K562 (cell line): Measurements from ENCODE around the gene RAB17. TPM values are rescaled to one million over a fixed set of nuclear protein-coding genes. Genes with fewer than 3 reads are reported as not detected.

Source experiments
- ATAC-seq: fragments of 200-7000 bp; cut with Tn5 transposase; 3 replicates; pipeline ENCODE4 v1.9.1; 2020; ENCODE audit warnings: moderate library complexity
- BruUV-seq: library from RNA; stranded (reverse); fragments of 400-500 nt; replicated peaks from 2 replicates; lab custom pipeline; 2021; lab: Mats Ljungman, UMichigan
- CTCF ChIA-PET: fragments of 300-600 bp; formaldehyde crosslinking; extraction: SDS; loops from one replicate; lab custom pipeline; 2021; ENCODE audit warnings: low intra/inter-chr PET ratio; lab: Yijun Ruan, JAX
- POLR2A ChIA-PET: fragments of 300-600, 350-650 bp; sonication (Branson Sonifier 250); formaldehyde crosslinking; extraction: SDS; loops from one replicate; lab custom pipeline; 2021; ENCODE audit warnings: antibody characterized with exemption, inconsistent platforms; lab: Yijun Ruan, JAX
- DNase-seq, 4 experiments: peaks; one replicate each; pipeline versions ENCODE4 v3.0.0 to v3.0.0-alpha.2; 2011 to 2018; ENCODE audit warnings: low spot score in 3 of 4, mixed read lengths in 3 of 4; ENCODE audit errors: extremely low read depth in 1 of 4
- FAIRE-seq: peaks from 2 replicates; lab custom pipeline; 2011; peaks lifted over from hg19 to GRCh38; lab: Jason Lieb, UNC
- H2AFZ ChIP-seq: 2 replicates; pipeline ENCODE4 v1.6.0; 2011; ENCODE audit warnings: low read depth, low read length, control low read depth, inconsistent platforms
- H3K27ac ChIP-seq: fragments of 200-600 bp; 3 replicates; pipeline ENCODE4 v1.8.0; 2011; ENCODE audit warnings: low read depth, mild to moderate bottlenecking, control low read depth, inconsistent platforms, low read length, moderate library complexity, mixed read lengths; ENCODE audit errors: extremely low read depth
- H3K27me3 ChIP-seq, 2 experiments: fragments of 300-600 bp in 1 of 2; 2 replicates in 1 of 2; 3 replicates in 1 of 2; pipeline versions ENCODE4 v1.6.0 to v1.8.0; 2011; ENCODE audit warnings: inconsistent platforms in 2 of 2, low read length in 2 of 2, mild to moderate bottlenecking in 1 of 2, mixed read lengths in 1 of 2, moderate library complexity in 1 of 2; ENCODE audit not compliant: control insufficient read depth in 2 of 2, insufficient read depth in 2 of 2
- H3K36me3 ChIP-seq: fragments of 300-600 bp; 3 replicates; pipeline ENCODE4 v1.8.0; 2011; ENCODE audit warnings: mild to moderate bottlenecking, low read length, inconsistent platforms; ENCODE audit not compliant: control insufficient read depth, insufficient read depth
- H3K4me1 ChIP-seq, 2 experiments: fragments of 200-600 bp in 1 of 2; replicated peaks in 1 of 2; 2 replicates in 1 of 2; 3 replicates in 1 of 2; pipeline versions ENCODE4 v1.5.1 to v1.8.0; 2011; ENCODE audit warnings: inconsistent platforms in 2 of 2, low read length in 2 of 2, mild to moderate bottlenecking in 1 of 2, mixed read lengths in 1 of 2, moderate library complexity in 1 of 2; ENCODE audit not compliant: control insufficient read depth in 2 of 2, insufficient read depth in 2 of 2
- H3K4me2 ChIP-seq: 2 replicates; pipeline ENCODE4 v1.6.1; 2011; ENCODE audit warnings: low read length, control low read depth, inconsistent platforms, mixed read lengths; ENCODE audit not compliant: insufficient read depth
- H3K4me3 ChIP-seq: fragments of 200-600 bp; sonication (generic), shearing (Covaris generic); 2 replicates; pipeline ENCODE4 v1.5.1; 2016; ENCODE audit warnings: control low read depth, inconsistent platforms
- H3K79me2 ChIP-seq: fragments of 200-600 bp; 3 replicates; pipeline ENCODE4 v1.8.0; 2011; ENCODE audit warnings: low read length, inconsistent platforms; ENCODE audit not compliant: control insufficient read depth, insufficient read depth
- H3K9ac ChIP-seq, 2 experiments: 2 replicates each; pipeline versions ENCODE4 v1.6.0 to v1.6.1; 2011; ENCODE audit warnings: low read depth in 2 of 2, low read length in 2 of 2, control low read depth in 1 of 2, inconsistent platforms in 1 of 2, mild to moderate bottlenecking in 1 of 2, mixed read lengths in 1 of 2; ENCODE audit not compliant: insufficient read depth in 1 of 2
- H3K9me1 ChIP-seq: one replicate; pipeline ENCODE4 v1.6.0; 2011; ENCODE audit warnings: inconsistent platforms, mild to moderate bottlenecking, low read length, moderate library complexity; ENCODE audit not compliant: control insufficient read depth, insufficient read depth
- H3K9me3 ChIP-seq: replicated peaks from 2 replicates; pipeline ENCODE4 v1.5.1; 2011; ENCODE audit warnings: low read depth, low read length, inconsistent platforms; ENCODE audit not compliant: control insufficient read depth, insufficient read depth
- H4K20me1 ChIP-seq: replicated peaks from 2 replicates; pipeline ENCODE4 v1.6.1; 2011; ENCODE audit warnings: low read length, inconsistent platforms, mixed read lengths; ENCODE audit not compliant: control insufficient read depth, insufficient read depth
- CC2D1A ChIP-seq: fragments of 450-650 bp; IDR thresholded peaks from 2 replicates; pipeline ENCODE4 v1.6.1; 2017; ENCODE audit warnings: mild to moderate bottlenecking
- ETS2 ChIP-seq: IDR thresholded peaks from 2 replicates; pipeline ENCODE4 v1.6.1; 2016; ENCODE audit warnings: borderline replicate concordance, missing genetic modification characterization, mild to moderate bottlenecking, moderate library complexity, missing compliant biosample characterization; ENCODE audit not compliant: poor library complexity, severe bottlenecking
- ETV6 ChIP-seq, 3 experiments: fragments of 150-350 bp in 1 of 3; sonication (generic) in 1 of 3; formaldehyde crosslinking in 1 of 3; IDR thresholded peaks; 2 replicates each; pipeline versions ENCODE4 v1.6.1 to v1.8.0; 2014 to 2022; ENCODE audit warnings: borderline replicate concordance in 2 of 3, low read depth in 2 of 3, antibody characterized with exemption in 1 of 3, low read length in 1 of 3, mild to moderate bottlenecking in 1 of 3, missing genetic modification reagents in 1 of 3
- ZBTB7A ChIP-seq: IDR thresholded peaks from 2 replicates; pipeline ENCODE4 v1.6.1; 2011; ENCODE audit warnings: low read depth, mild to moderate bottlenecking, low read length, moderate library complexity, borderline replicate concordance; ENCODE audit not compliant: control insufficient read depth
- ZNF41 ChIP-seq: fragments of 250-450 bp; sonication (Bioruptor Pico); conservative IDR thresholded peaks from 2 replicates; pipeline ENCODE4 v1.4.0; 2020; ENCODE audit warnings: mild to moderate bottlenecking
- WGBS: fragments of 100-300 bp; shearing (Covaris generic); methylation state at CpG from one replicate; pipeline ENCODE4 v1.1.6; 2016; ENCODE audit warnings: low coverage, mixed read lengths; ENCODE audit not compliant: insufficient coverage; ENCODE audit errors: missing lambda C conversion rate; 5-methylcytosine and 5-hydroxymethylcytosine counted together
- in situ Hi-C: fragments of 300-500 bp; cut with MboI; formaldehyde crosslinking; loops from 4 replicates; pipeline ENCODE4 v1.15.0; 2018; ENCODE audit warnings: inconsistent platforms, mixed read lengths
- intact Hi-C: fragments of 100-400 bp; cut with micrococcal nuclease; formaldehyde crosslinking; loops from 2 replicates; pipeline ENCODE4 v1.14.2; 2022
- polyA plus RNA-seq, 8 experiments: library from polyadenylated mRNA; depleted of rRNA in 4 of 8; stranded (reverse) in 5 of 8; unstranded in 3 of 8; fragments of >200 nt; fragmentation: Nextera tagmentation in 2 of 8; fragmentation: Illumina TruSeq in 1 of 8; extraction: Ambion mirVana in 2 of 8; extraction: Trizol in 1 of 8; gene quantifications; 2 replicates each; pipeline versions ENCODE4 v1.2.1 to v1.2.3, GENCODE V29; 2011 to 2014; ENCODE audit warnings: inconsistent platforms in 1 of 8, missing spikeins in 1 of 8
- total RNA-seq, 7 experiments: library from RNA; depleted of rRNA in 6 of 7; stranded (reverse); fragments of >200 nt in 6 of 7; fragmentation: Illumina TruSeq in 2 of 7; extraction: Trizol in 2 of 7; gene quantifications; 2 replicates each; pipeline versions ENCODE4 v1.2.1 to v1.2.3, GENCODE V29; 2011 to 2021; ENCODE audit warnings: low replicate concordance in 1 of 7

The RAB17 gene
- total and polyA plus RNA-seq, 9 of the 15 experiments (the other 6 are each of a cell fraction or from before 2014, with no cell fraction given): 0.13 TPM; not detected in 8

GRCh38 chr2:237604391-237604790 lies 13.9 kb upstream of the RAB17 start:
- no peak overlapping the region for H3K9ac ChIP-seq
- H3K4me3 ChIP-seq: no peak overlapping the region
- ATAC-seq: no peak
- no peak overlapping the region for H3K27ac ChIP-seq
- no peak overlapping the region for H2AFZ ChIP-seq
- CTCF ChIA-PET: interaction anchor here (1.2 kb wide), 1 partner anchor 141 kb away, joined by 3 read pairs; no protein-coding TSS in a partner anchor
- H3K79me2 ChIP-seq: no peaks in the 10 kb centered on the region
- no peak for TF ChIP-seq CC2D1A
- TF ChIP-seq ETS2: no peak
- TF ChIP-seq, all 486 proteins: peak for 0
- intact Hi-C loops (no loop called here), in situ Hi-C loops (no loop called here)
- Histone ChIP-seq H4K20me1 (no peaks in the 10 kb centered on the region), H3K27me3 (peaks cover 11 to 54% of the 10 kb centered on the region in 2 experiments), H3K9me1 (no peaks in the 10 kb centered on the region), H3K9me3 (no peaks in the 10 kb centered on the region), H3K4me2 (no peak overlapping the region), H3K36me3 (no peaks in the 10 kb centered on the region), H3K4me1 (no peaks in the 10 kb centered on the region)
- FAIRE-seq (no peak), DNase-seq (no peak)
- no TSS peak for BruUV-seq
- POLR2A ChIA-PET: interaction anchor here (0.5 to 0.6 kb wide), 2 partner anchors 180 to 1769 kb away, joined by 3 read pairs; no protein-coding TSS in a partner anchor
- WGBS: 10% methylated on average over 8 of the region's 11 CpGs

GRCh38 chr2:237603718-237604362 lies 13.3 kb upstream of the RAB17 start:
- no peak overlapping the region for H2AFZ ChIP-seq
- H3K9ac ChIP-seq: no peak overlapping the region
- BruUV-seq: no TSS peak
- H3K4me1 ChIP-seq: no peaks in the 10 kb centered on the region
- no peak overlapping the region for H3K4me3 ChIP-seq
- DNase-seq (no peak), FAIRE-seq (no peak), ATAC-seq (no peak)
- H3K9me3 ChIP-seq: no peaks in the 10 kb centered on the region
- no peak overlapping the region for H3K27ac ChIP-seq
- ChIA-PET POLR2A (interaction anchor here (0.6 kb wide), 1 partner anchor 1769 kb away, joined by 3 read pairs; no protein-coding TSS in a partner anchor), CTCF (no interaction called here)
- peaks cover 13 to 58% of the 10 kb centered on the region in 2 experiments for H3K27me3 ChIP-seq
- intact Hi-C loops (no loop called here), in situ Hi-C loops (no loop called here)
- H3K36me3 ChIP-seq: no peaks in the 10 kb centered on the region
- H3K9me1 ChIP-seq: no peaks in the 10 kb centered on the region
- no peaks in the 10 kb centered on the region for H4K20me1 ChIP-seq
- no peaks in the 10 kb centered on the region for H3K79me2 ChIP-seq
- WGBS: under 1% methylated on average over 14 of the region's 15 CpGs
- no peak overlapping the region for H3K4me2 ChIP-seq
- TF ChIP-seq ZBTB7A (no peak), ETV6 (IDR thresholded peaks at IDR 0.05; ENCODE audit: borderline replicate concordance in 1 of 2, low read depth in 2 of 2, low read length in 1 of 2) (no peak), ETV6 (CRISPR knock-in tag; IDR thresholded peaks at IDR 0.05; ENCODE audit: borderline replicate concordance) (no peak), ZNF41 (CRISPR knock-in tag) (no peak)
